Neutrophil (primary cell): ENCODE measurements around the gene CERT1.

ENCODE experiments used
- H3K27ac ChIP-seq: fragments of 200-600 bp; sonication (generic); 2 replicates; pipeline ENCODE4 v1.5.1; 2016; ENCODE audit warnings: mild to moderate bottlenecking, moderate library complexity
- H3K27me3 ChIP-seq: fragments of 200-600 bp; sonication (generic); 2 replicates; pipeline ENCODE4 v1.6.0; 2016; ENCODE audit warnings: mild to moderate bottlenecking
- H3K36me3 ChIP-seq: fragments of 200-600 bp; sonication (generic); 2 replicates; pipeline ENCODE4 v1.5.1; 2017
- H3K4me1 ChIP-seq, 2 experiments: fragments of 200-600 bp in 1 of 2; sonication (generic) in 1 of 2; 1 replicate in 1 of 2; 2 replicates in 1 of 2; pipeline versions ENCODE4 v1.5.1 to v1.6.1; 2013 to 2016; ENCODE audit warnings: low read depth in 1 of 2, low read length in 1 of 2, mild to moderate bottlenecking in 1 of 2, moderate library complexity in 1 of 2; ENCODE audit not compliant: control insufficient read depth in 1 of 2, insufficient read depth in 1 of 2
- H3K4me3 ChIP-seq, 2 experiments: fragments of 200-600 bp in 1 of 2; sonication (generic) in 1 of 2; 1 replicate in 1 of 2; 2 replicates in 1 of 2; pipeline ENCODE4 v1.5.1; 2013 to 2016; ENCODE audit warnings: low read depth in 1 of 2, low read length in 1 of 2, mild to moderate bottlenecking in 1 of 2, moderate library complexity in 1 of 2
- H3K9me3 ChIP-seq: fragments of 200-600 bp; sonication (generic); 2 replicates; pipeline ENCODE4 v1.5.1; 2016
- TF ChIP-seq, protein P1 (sequence below): fragments of 200-600 bp; sonication (generic); IDR thresholded peaks from 2 replicates; pipeline ENCODE4 v1.5.1; 2016; ENCODE audit warnings: antibody characterized with exemption

Gene CERT1

DNA sequence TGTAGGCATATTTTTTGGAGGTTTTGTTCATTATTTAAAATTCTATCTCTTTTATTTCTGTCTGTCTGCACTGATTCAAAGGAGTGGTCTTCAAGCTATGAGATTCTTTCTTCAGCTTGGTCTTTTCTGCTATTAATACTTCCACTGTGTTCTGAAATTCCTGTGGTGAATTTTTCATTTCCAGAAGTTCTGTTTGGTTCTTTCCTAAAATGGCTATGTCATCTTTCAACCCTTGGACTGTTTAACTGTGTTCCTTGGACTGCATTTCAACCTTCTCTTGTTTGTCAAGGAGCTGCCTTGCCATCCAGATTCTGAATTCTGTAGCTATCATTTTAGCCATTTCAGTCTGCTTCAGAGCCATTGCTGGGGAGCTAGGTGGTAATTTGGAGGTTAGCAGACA, 76.3 kb downstream of the CERT1 start:
- Histone ChIP-seq H3K4me1 (peaks cover 47 to 48% of the 10 kb centered on the region in 2 experiments), H3K4me3 (no peak overlapping the region), H3K27me3 (no peaks in the 10 kb centered on the region), H3K9me3 (no peaks in the 10 kb centered on the region), H3K27ac (peak overlapping the region; percentile 8), H3K36me3 (no peaks in the 10 kb centered on the region)
- TF ChIP-seq, protein P1, sequence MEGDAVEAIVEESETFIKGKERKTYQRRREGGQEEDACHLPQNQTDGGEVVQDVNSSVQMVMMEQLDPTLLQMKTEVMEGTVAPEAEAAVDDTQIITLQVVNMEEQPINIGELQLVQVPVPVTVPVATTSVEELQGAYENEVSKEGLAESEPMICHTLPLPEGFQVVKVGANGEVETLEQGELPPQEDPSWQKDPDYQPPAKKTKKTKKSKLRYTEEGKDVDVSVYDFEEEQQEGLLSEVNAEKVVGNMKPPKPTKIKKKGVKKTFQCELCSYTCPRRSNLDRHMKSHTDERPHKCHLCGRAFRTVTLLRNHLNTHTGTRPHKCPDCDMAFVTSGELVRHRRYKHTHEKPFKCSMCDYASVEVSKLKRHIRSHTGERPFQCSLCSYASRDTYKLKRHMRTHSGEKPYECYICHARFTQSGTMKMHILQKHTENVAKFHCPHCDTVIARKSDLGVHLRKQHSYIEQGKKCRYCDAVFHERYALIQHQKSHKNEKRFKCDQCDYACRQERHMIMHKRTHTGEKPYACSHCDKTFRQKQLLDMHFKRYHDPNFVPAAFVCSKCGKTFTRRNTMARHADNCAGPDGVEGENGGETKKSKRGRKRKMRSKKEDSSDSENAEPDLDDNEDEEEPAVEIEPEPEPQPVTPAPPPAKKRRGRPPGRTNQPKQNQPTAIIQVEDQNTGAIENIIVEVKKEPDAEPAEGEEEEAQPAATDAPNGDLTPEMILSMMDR, result no peak

DNA sequence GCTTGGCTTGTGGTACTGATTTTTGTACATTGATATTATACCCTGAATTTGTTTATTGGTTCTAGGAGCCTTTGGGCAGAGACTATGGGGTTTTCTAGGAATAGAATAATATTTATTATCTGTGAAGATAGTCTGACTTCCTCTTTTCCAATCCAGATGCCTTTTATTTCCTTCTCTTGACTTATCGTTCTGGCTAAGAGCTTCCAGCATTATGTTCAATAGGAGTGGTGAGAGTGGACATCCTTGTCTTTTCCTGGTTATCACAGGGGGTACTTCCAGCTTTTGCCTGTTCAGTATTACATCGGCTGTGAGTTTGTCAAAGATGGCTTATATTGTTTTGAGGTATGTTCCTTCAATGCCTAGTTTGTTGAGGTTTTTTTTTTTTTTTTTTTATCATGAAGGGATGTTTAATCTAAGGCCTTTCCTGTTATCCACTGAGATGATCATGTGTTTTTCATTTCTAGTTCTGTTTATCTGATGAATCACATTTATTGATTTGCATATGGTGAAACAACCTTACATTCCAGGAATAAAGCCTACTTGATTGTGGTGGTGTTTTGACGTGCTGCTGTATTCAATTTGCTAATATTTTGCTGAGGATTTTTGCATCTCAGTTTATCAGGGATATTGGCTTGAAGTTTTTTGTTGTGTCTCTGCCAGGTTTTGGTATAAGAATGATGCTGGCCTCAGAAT, 77.5 kb downstream of the CERT1 start:
- Histone ChIP-seq H3K27me3 (no peaks in the 10 kb centered on the region), H3K36me3 (no peaks in the 10 kb centered on the region), H3K9me3 (no peaks in the 10 kb centered on the region), H3K4me3 (no peak overlapping the region), H3K4me1 (peaks cover 36 to 37% of the 10 kb centered on the region in 2 experiments), H3K27ac (no peak overlapping the region)
- TF ChIP-seq, protein P1, result no peak

DNA sequence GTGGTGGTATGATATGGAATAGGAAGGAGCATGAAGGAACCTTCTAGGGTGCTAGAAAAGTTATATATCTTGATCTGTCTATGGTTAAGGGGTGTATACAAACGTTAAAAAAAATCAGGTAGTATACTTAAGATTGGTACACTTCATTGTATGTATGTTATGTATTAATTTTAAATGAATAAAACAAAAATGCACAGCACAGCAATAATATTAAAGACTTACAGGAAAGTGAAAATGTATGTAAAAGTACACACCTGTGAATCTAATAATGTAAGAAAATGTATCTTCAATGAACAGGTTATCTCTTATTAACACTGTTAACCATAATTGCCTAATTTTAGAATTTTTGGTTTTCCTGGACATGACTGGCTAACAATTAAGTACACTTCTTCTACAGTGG, 97.2 kb downstream of the CERT1 start:
- H3K36me3 ChIP-seq, result peaks cover 63% of the 10 kb centered on the region
- no peaks in the 10 kb centered on the region for H3K4me1 ChIP-seq
- no peaks in the 10 kb centered on the region for H3K27me3 ChIP-seq
- H3K27ac ChIP-seq, result no peak overlapping the region
- no peak overlapping the region for H3K4me3 ChIP-seq
- TF ChIP-seq, protein P1, result no peak
- H3K9me3 ChIP-seq, result no peaks in the 10 kb centered on the region

DNA sequence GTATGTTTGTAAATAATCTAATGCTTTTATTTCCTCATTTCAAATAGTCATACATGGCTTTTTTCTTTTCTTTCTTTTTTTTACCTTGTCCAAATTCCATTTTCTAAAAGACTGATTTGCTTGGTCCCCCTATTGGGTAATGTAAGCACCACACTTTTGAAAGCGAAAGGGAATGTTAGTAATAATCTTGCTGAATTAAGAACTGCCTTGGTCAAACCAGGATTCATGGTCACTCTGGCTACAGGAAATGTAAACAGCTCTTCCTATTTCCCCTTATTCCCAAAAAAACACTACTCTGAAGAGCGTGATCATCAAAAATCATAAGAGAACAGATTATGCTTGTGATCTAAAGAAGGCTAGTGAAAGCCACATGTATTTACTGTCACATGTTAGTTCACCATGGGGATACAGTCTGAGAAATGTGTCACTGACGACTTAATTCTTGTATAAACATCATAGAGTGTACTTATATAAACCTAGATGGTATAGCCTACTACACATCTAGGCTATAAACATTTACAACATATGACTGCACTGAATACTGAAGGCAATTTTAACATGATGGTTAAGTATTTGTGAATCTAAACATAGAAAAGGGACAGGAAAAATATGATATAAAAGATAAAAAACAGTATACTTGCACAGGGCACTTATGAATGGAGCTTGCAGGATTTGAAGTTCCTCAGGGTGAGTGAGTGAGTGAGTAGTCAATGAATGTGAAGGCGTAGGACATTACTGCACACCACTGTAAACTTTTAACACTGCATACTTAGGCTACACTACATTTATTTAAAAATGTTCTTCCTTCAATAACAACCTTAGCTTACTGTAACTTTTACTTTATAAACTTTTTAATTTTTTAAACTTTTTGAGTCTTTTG, 99.1 kb downstream of the CERT1 start:
- Histone ChIP-seq H3K4me3 (no peak overlapping the region), H3K9me3 (no peaks in the 10 kb centered on the region), H3K27ac (no peak overlapping the region), H3K36me3 (peaks cover 59% of the 10 kb centered on the region), H3K27me3 (no peaks in the 10 kb centered on the region), H3K4me1 (no peaks in the 10 kb centered on the region)
- TF ChIP-seq, protein P1, result no peak

DNA sequence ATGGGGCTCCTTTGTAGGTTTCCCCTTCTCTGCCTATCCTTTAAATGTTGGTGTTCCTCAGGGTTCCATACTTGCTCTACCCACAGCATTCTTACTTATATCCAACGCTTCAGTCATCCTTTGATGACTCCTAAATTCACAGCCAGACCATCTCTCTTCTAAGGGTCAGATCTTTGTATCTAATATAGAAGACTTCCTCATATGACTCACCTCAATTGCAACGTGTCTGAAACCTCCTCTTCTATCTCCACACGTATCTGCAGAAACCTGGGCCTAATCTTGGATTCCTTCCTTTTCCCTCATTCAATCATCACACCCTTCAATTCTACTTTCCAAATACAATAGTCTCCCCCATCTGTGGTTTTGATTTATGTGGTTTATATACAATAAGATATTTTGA, 106.1 kb downstream of the CERT1 start:
- H3K9me3 ChIP-seq, result no peaks in the 10 kb centered on the region
- no peaks in the 10 kb centered on the region for H3K27me3 ChIP-seq
- peaks cover 68% of the 10 kb centered on the region for H3K36me3 ChIP-seq
- no peaks in the 10 kb centered on the region for H3K4me1 ChIP-seq
- H3K27ac ChIP-seq, result no peak overlapping the region
- no peak overlapping the region for H3K4me3 ChIP-seq
- TF ChIP-seq, protein P1, result no peak
